ENCODE results near the gene RETREG2. TPM values are rescaled to one million over a fixed set of nuclear protein-coding genes. Genes with fewer than 3 reads are reported as not detected.

The RETREG2 gene
- total RNA-seq, 2 donors from 2014 or later, result 26.6 to 41.7 TPM

DNA sequence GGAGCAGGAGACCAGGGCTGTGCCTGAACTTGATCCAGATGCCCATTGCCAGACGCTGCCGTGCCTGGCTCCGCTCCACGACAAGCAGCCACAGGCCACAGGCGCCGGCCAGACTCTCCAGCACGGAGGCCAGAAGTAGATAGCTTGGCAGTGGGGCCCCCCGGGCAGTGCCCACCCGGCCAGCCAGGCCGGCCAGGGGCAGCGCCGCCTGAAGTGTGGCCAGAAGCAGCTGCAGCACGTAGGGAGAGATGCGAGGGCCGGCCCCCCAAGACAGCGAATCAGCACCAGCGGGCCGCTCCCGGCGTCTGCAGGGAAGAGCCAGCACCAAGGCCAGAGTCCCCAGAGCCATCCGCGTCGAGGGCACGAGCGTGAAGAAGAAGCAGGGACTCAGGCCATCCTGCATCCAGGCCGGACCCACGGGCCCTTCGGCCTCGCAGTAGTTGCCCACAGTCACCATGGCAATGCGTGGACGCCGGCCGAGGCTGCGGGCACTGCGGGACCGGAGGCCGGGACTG lies 40.2 kb downstream of the RETREG2 start:
- H3K4me1 ChIP-seq, result peaks cover 0 to 37% of the 10 kb centered on the region in 2 donors

GRCh38 chr2:219218732-219219701 lies 40.9 kb downstream of the RETREG2 start, which contains the start of gene ABCB6:
Gene ABCB6, minus strand, starts transcription at chr2:219218958. Its CDS starts 285 bp downstream, at chr2:219218673.
- Histone ChIP-seq H3K36me3 (peaks cover 65% of the 10 kb centered on the region), H3K4me3 (peak within 1 kb of the TSS; percentile 41 to 63), H3K4me1 (peaks cover 0 to 37% of the 10 kb centered on the region in 2 donors), H3K27me3 (no peaks in the 10 kb centered on the region), H3K27ac (peak within 1 kb of the TSS; percentile 90 to 96), H3K9me3 (no peaks in the 10 kb centered on the region)
- DNase-seq (ENCODE audit: low spot score), result peak; percentile 99
- TF ChIP-seq, protein P1, sequence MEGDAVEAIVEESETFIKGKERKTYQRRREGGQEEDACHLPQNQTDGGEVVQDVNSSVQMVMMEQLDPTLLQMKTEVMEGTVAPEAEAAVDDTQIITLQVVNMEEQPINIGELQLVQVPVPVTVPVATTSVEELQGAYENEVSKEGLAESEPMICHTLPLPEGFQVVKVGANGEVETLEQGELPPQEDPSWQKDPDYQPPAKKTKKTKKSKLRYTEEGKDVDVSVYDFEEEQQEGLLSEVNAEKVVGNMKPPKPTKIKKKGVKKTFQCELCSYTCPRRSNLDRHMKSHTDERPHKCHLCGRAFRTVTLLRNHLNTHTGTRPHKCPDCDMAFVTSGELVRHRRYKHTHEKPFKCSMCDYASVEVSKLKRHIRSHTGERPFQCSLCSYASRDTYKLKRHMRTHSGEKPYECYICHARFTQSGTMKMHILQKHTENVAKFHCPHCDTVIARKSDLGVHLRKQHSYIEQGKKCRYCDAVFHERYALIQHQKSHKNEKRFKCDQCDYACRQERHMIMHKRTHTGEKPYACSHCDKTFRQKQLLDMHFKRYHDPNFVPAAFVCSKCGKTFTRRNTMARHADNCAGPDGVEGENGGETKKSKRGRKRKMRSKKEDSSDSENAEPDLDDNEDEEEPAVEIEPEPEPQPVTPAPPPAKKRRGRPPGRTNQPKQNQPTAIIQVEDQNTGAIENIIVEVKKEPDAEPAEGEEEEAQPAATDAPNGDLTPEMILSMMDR (IDR thresholded peaks at IDR 0.05), result no peak

More for the DNA sequence above, 40.2 kb downstream of the RETREG2 start:
- TF ChIP-seq, protein P1 (IDR thresholded peaks at IDR 0.05), result no peak
- no peaks in the 10 kb centered on the region for H3K27me3 ChIP-seq
- H3K36me3 ChIP-seq, result peaks cover 65% of the 10 kb centered on the region
- H3K9me3 ChIP-seq, result no peaks in the 10 kb centered on the region
- peak; percentile 80 for DNase-seq (ENCODE audit: low spot score)
- H3K27ac ChIP-seq, result peak overlapping the region; percentile 90 to 96
- H3K4me3 ChIP-seq, result peak overlapping the region; percentile 41 to 63

DNA sequence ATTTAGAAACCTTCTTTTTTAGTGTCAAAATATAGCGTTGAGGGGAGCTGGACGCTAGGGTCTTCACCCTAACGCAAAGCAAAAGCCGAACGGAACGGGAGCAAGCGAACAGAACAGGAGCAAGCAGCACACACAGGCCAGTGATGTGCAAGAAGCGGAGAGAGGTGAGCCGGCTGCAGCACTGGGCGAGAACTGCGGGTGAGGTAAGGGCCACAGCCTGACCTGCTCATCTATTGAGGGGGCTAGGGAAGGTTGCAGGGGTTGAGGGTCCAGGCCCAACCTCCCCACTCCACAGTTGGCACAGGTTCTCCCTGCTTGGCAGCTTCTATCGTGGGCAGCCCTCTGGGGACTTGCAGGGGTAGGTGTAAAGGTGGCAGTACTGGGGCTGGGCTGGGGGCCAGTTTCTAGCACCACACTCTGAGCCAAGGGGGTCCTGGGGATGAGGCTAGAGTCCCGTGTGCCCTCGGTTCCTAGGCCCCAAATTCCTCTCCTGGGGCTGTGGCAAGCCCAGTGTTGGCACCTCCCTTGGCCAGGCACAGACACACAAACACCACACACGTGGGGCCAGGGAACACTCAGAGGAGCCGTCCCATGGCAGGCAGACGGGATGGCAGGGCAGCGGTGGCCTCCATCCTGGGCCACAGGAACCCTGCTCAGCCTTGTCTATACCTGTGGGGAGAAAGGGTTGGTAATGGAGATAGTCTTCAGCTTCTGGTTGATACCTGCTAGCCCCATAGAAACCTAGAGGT lies 41.9 kb downstream of the RETREG2 start:
- Histone ChIP-seq H3K4me3 (no peak overlapping the region), H3K27ac (peak overlapping the region in 1 of 2 donors; percentile 90), H3K4me1 (peaks cover 0 to 37% of the 10 kb centered on the region in 2 donors), H3K27me3 (no peaks in the 10 kb centered on the region), H3K9me3 (no peaks in the 10 kb centered on the region), H3K36me3 (peaks cover 65% of the 10 kb centered on the region)
- DNase-seq (ENCODE audit: low spot score), result no peak
- TF ChIP-seq, protein P1 (IDR thresholded peaks at IDR 0.05), result no peak

- Histone ChIP-seq H3K4me1 (peaks cover 0 to 37% of the 10 kb centered on the region in 2 donors), H3K4me3 (no peak overlapping the region), H3K27me3 (no peaks in the 10 kb centered on the region), H3K9me3 (no peaks in the 10 kb centered on the region), H3K36me3 (peaks cover 68% of the 10 kb centered on the region), H3K27ac (no peak overlapping the region)
- TF ChIP-seq, protein P1 (IDR thresholded peaks at IDR 0.05), result no peak
- DNase-seq (ENCODE audit: low spot score), result no peak
Observed at GRCh38 chr2:219220652-219221402, 42.8 kb downstream of the RETREG2 start.

GRCh38 chr2:219221957-219222518 lies 44.0 kb downstream of the RETREG2 start:
- Histone ChIP-seq H3K9me3 (no peaks in the 10 kb centered on the region), H3K27me3 (no peaks in the 10 kb centered on the region), H3K27ac (no peak overlapping the region), H3K4me1 (peaks cover 0 to 27% of the 10 kb centered on the region in 2 donors), H3K4me3 (no peak overlapping the region), H3K36me3 (peaks cover 68% of the 10 kb centered on the region)
- no peak for DNase-seq (ENCODE audit: low spot score)
- TF ChIP-seq, protein P1 (IDR thresholded peaks at IDR 0.05), result no peak

Data from right atrium auricular region (tissue), 2 donors.